ENCODE measurements around the gene TLR6. TPM values are rescaled to one million over a fixed set of nuclear protein-coding genes. Genes with fewer than 3 reads are reported as not detected.

Gene TLR6
- total and polyA plus RNA-seq, 2 experiments from 2014 or later: 0.24 to 1.1 TPM

GRCh38 chr4:38896940-38897339 lies 40.3 kb upstream of the TLR6 start:
- Histone ChIP-seq H3K79me2 (no peaks in the 10 kb centered on the region), H3K36me3 (replicated peaks; ENCODE audit: insufficient read depth, low read depth) (no peaks in the 10 kb centered on the region), H3K4me2 (no peak overlapping the region), H4K20me1 (ENCODE audit: insufficient read depth, poor library complexity, severe bottlenecking) (no peaks in the 10 kb centered on the region), H3K27me3 (no peaks in the 10 kb centered on the region), H3K4me1 (ENCODE audit: insufficient read depth) (no peaks in the 10 kb centered on the region), H3K4me3 (no peak overlapping the region), H3K27ac (no peak overlapping the region), H3K9me3 (ENCODE audit: low read depth) (no peaks in the 10 kb centered on the region), H2AFZ (no peak overlapping the region), H3K9me2 (replicated peaks; ENCODE audit: insufficient read depth) (no peaks in the 10 kb centered on the region)
- no peak for TF ChIP-seq CTCF (IDR thresholded peaks at IDR 0.05; ENCODE audit: poor library complexity)
- no peak for TF ChIP-seq EZH2 (IDR thresholded peaks at IDR 0.05; ENCODE audit: borderline replicate concordance)
- TF ChIP-seq EZH2phosphoT487 (IDR thresholded peaks at IDR 0.05; ENCODE audit: low read depth, severe bottlenecking, unreplicated experiment): no peak
- WGBS (ENCODE audit: low lambda C conversion rate, missing lambda C conversion rate): 71% methylated on average over 1 of the region's 1 CpG
- DNase-seq (ENCODE audit: low spot score): no peak

- H3K4me1 ChIP-seq (ENCODE audit: insufficient read depth): peaks cover 12% of the 10 kb centered on the region
- no peaks in the 10 kb centered on the region for H3K27me3 ChIP-seq
- H3K79me2 ChIP-seq: no peaks in the 10 kb centered on the region
- TF ChIP-seq CTCF (IDR thresholded peaks at IDR 0.05; ENCODE audit: poor library complexity) (no peak), EZH2phosphoT487 (IDR thresholded peaks at IDR 0.05; ENCODE audit: low read depth, severe bottlenecking, unreplicated experiment) (no peak), EZH2 (IDR thresholded peaks at IDR 0.05; ENCODE audit: borderline replicate concordance) (no peak)
- H3K9me3 ChIP-seq (ENCODE audit: low read depth): no peaks in the 10 kb centered on the region
- no peak overlapping the region for H3K4me3 ChIP-seq
- H4K20me1 ChIP-seq (ENCODE audit: insufficient read depth, poor library complexity, severe bottlenecking): no peaks in the 10 kb centered on the region
- H3K9me2 ChIP-seq (replicated peaks; ENCODE audit: insufficient read depth): no peaks in the 10 kb centered on the region
- H3K36me3 ChIP-seq (replicated peaks; ENCODE audit: insufficient read depth, low read depth): no peaks in the 10 kb centered on the region
- no peak overlapping the region for H3K4me2 ChIP-seq
- H2AFZ ChIP-seq: no peak overlapping the region
- 94% methylated on average over 7 of the region's 7 CpGs for WGBS (ENCODE audit: low lambda C conversion rate, missing lambda C conversion rate)
- DNase-seq (ENCODE audit: low spot score): no peak
- H3K27ac ChIP-seq: no peak overlapping the region
Observed at GRCh38 chr4:38894322-38894982, 37.8 kb upstream of the TLR6 start.

GRCh38 chr4:38891051-38891983 lies 34.7 kb upstream of the TLR6 start:
- Histone ChIP-seq H4K20me1 (ENCODE audit: insufficient read depth, poor library complexity, severe bottlenecking) (peaks cover 4% of the 10 kb centered on the region), H3K4me2 (peak overlapping the region; percentile 2), H3K27me3 (no peaks in the 10 kb centered on the region), H2AFZ (no peak overlapping the region), H3K4me1 (ENCODE audit: insufficient read depth) (peaks cover 14% of the 10 kb centered on the region), H3K4me3 (no peak overlapping the region), H3K9me2 (replicated peaks; ENCODE audit: insufficient read depth) (no peaks in the 10 kb centered on the region), H3K9me3 (ENCODE audit: low read depth) (no peaks in the 10 kb centered on the region), H3K36me3 (replicated peaks; ENCODE audit: insufficient read depth, low read depth) (no peaks in the 10 kb centered on the region), H3K79me2 (peaks cover 5% of the 10 kb centered on the region), H3K27ac (peak overlapping the region; percentile 58)
- WGBS (ENCODE audit: low lambda C conversion rate, missing lambda C conversion rate): 85% methylated on average over 10 of the region's 10 CpGs
- no peak for DNase-seq (ENCODE audit: low spot score)
- TF ChIP-seq EZH2 (IDR thresholded peaks at IDR 0.05; ENCODE audit: borderline replicate concordance): no peak
- no peak for TF ChIP-seq CTCF (IDR thresholded peaks at IDR 0.05; ENCODE audit: poor library complexity)
- no peak for TF ChIP-seq EZH2phosphoT487 (IDR thresholded peaks at IDR 0.05; ENCODE audit: low read depth, severe bottlenecking, unreplicated experiment)
